K562 (cell line): ENCODE measurements around the gene COX15. TPM values are rescaled to one million over a fixed set of nuclear protein-coding genes. Genes with fewer than 3 reads are reported as not detected.

Source experiments
- ADNP ChIP-seq: fragments of 200-800 bp; sonication (Bioruptor generic); IDR thresholded peaks from 2 replicates; pipeline ENCODE4 v1.6.1; 2016; ENCODE audit warnings: missing genetic modification characterization, missing compliant biosample characterization
- BRD4 ChIP-seq: fragments of 200-600 bp; sonication (generic); IDR thresholded peaks from 2 replicates; pipeline ENCODE4 v1.6.1; 2017; ENCODE audit warnings: inconsistent platforms
- CREM ChIP-seq: IDR thresholded peaks from 2 replicates; pipeline ENCODE4 v1.6.1; 2014; ENCODE audit warnings: antibody characterized with exemption, low read depth
- FOXA1 ChIP-seq: fragments of 450-650 bp; IDR thresholded peaks from 2 replicates; pipeline ENCODE4 v1.6.1; 2016; ENCODE audit warnings: mild to moderate bottlenecking, borderline replicate concordance
- KDM5B ChIP-seq: fragments of 200-600 bp; sonication (generic); IDR thresholded peaks from 2 replicates; pipeline ENCODE4 v1.6.1; 2012; ENCODE audit warnings: low read depth, mild to moderate bottlenecking, moderate library complexity, low read length, control low read depth, inconsistent platforms; ENCODE audit not compliant: insufficient replicate concordance
- NCOA1 ChIP-seq: fragments of 450-650 bp; IDR thresholded peaks from 2 replicates; pipeline ENCODE4 v1.6.1; 2016; ENCODE audit warnings: low read depth
- NCOA2 ChIP-seq, 2 experiments: fragments of 450-650 bp; IDR thresholded peaks; 2 replicates each; pipeline ENCODE4 v1.6.1; 2018; ENCODE audit warnings: mild to moderate bottlenecking in 2 of 2, moderate library complexity in 1 of 2; ENCODE audit not compliant: partially characterized antibody in 2 of 2
- NCOR1 ChIP-seq: fragments of 450-650 bp; IDR thresholded peaks from 2 replicates; pipeline ENCODE4 v1.6.1; 2016; ENCODE audit warnings: mild to moderate bottlenecking, moderate library complexity
- NELFE ChIP-seq: IDR thresholded peaks from 2 replicates; pipeline ENCODE4 v1.6.1; 2011; ENCODE audit warnings: mild to moderate bottlenecking; ENCODE audit not compliant: insufficient read depth, insufficient read length
- NEUROD1 ChIP-seq: fragments of 150-350 bp; IDR thresholded peaks from 2 replicates; pipeline ENCODE4 v1.6.1; 2014; ENCODE audit warnings: borderline replicate concordance, low read length, low read depth; ENCODE audit not compliant: partially characterized antibody
- NR2F6 ChIP-seq: fragments of 450-650 bp; formaldehyde crosslinking; IDR thresholded peaks from 2 replicates; pipeline ENCODE4 v1.4.0; 2020; ENCODE audit warnings: mild to moderate bottlenecking
- SLC30A9 ChIP-seq: fragments of 250-450 bp; sonication (Bioruptor Pico); IDR thresholded peaks from 2 replicates; pipeline ENCODE4 v1.8.0; 2022; ENCODE audit warnings: mild to moderate bottlenecking, moderate library complexity
- TEAD2 ChIP-seq: fragments of 450-650 bp; IDR thresholded peaks from 2 replicates; pipeline ENCODE4 v1.6.1; 2016; ENCODE audit warnings: missing genetic modification characterization, control low read depth, missing compliant biosample characterization
- XRCC5 ChIP-seq: fragments of 200-400 bp; formaldehyde crosslinking; IDR thresholded peaks from 2 replicates; pipeline ENCODE4 v1.6.1; 2017; ENCODE audit warnings: low read depth, mild to moderate bottlenecking, low read length
- ZC3H8 ChIP-seq: fragments of 450-650 bp; IDR thresholded peaks from 2 replicates; pipeline ENCODE4 v1.6.1; 2017
- ZNF217 ChIP-seq: sonication (generic); formaldehyde crosslinking; IDR thresholded peaks from 2 replicates; pipeline ENCODE4 v1.8.0; 2022; ENCODE audit warnings: mild to moderate bottlenecking, missing genetic modification reagents
- ZNF668 ChIP-seq: fragments of 250-450 bp; sonication (Bioruptor Pico); IDR thresholded peaks from 2 replicates; pipeline ENCODE4 v1.8.0; 2022; ENCODE audit warnings: mild to moderate bottlenecking, inconsistent platforms
- ZNF75A ChIP-seq: fragments of 450-650 bp; formaldehyde crosslinking; IDR thresholded peaks from 2 replicates; pipeline ENCODE4 v1.4.0; 2020; ENCODE audit warnings: mild to moderate bottlenecking
- polyA plus RNA-seq, 8 experiments: library from polyadenylated mRNA; depleted of rRNA in 4 of 8; stranded (reverse) in 5 of 8; unstranded in 3 of 8; fragments of >200 nt; fragmentation: Nextera tagmentation in 2 of 8; fragmentation: Illumina TruSeq in 1 of 8; extraction: Ambion mirVana in 2 of 8; extraction: Trizol in 1 of 8; gene quantifications; 2 replicates each; pipeline versions ENCODE4 v1.2.1 to v1.2.3, GENCODE V29; 2011 to 2014; ENCODE audit warnings: inconsistent platforms in 1 of 8, missing spikeins in 1 of 8
- total RNA-seq, 7 experiments: library from RNA; depleted of rRNA in 6 of 7; stranded (reverse); fragments of >200 nt in 6 of 7; fragmentation: Illumina TruSeq in 2 of 7; extraction: Trizol in 2 of 7; gene quantifications; 2 replicates each; pipeline versions ENCODE4 v1.2.1 to v1.2.3, GENCODE V29; 2011 to 2021; ENCODE audit warnings: low replicate concordance in 1 of 7
- TF ChIP-seq, protein P1 (sequence below): fragments of 450-650 bp; IDR thresholded peaks from one replicate; pipeline ENCODE4 v1.6.1; 2018; ENCODE audit warnings: mild to moderate bottlenecking, moderate library complexity; ENCODE audit not compliant: partially characterized antibody
- TF ChIP-seq, protein P2 (sequence below): sonication (generic); formaldehyde crosslinking; IDR thresholded peaks from 2 replicates; pipeline ENCODE4 v1.9.0; 2022; ENCODE audit warnings: mild to moderate bottlenecking, missing genetic modification reagents
- TF ChIP-seq, protein P3 (sequence below), 2 experiments: fragments of 450-650 bp in 1 of 2; IDR thresholded peaks; 2 replicates each; pipeline ENCODE4 v1.6.1; 2011 to 2017; ENCODE audit warnings: low read depth in 2 of 2, antibody characterized with exemption in 1 of 2, borderline replicate concordance in 1 of 2, low read length in 1 of 2, mild to moderate bottlenecking in 1 of 2, mixed read lengths in 1 of 2; ENCODE audit not compliant: control insufficient read depth in 1 of 2
- TF ChIP-seq, protein P4 (sequence below): fragments of 450-650 bp; formaldehyde crosslinking; IDR thresholded peaks from 2 replicates; pipeline ENCODE4 v1.4.0; 2020; ENCODE audit warnings: mild to moderate bottlenecking, moderate library complexity

The COX15 gene
- total and polyA plus RNA-seq, 9 of the 15 experiments (the other 6 are each of a cell fraction or from before 2014, with no cell fraction given): 17.4 to 45.1 (median 23.7) TPM

DNA sequence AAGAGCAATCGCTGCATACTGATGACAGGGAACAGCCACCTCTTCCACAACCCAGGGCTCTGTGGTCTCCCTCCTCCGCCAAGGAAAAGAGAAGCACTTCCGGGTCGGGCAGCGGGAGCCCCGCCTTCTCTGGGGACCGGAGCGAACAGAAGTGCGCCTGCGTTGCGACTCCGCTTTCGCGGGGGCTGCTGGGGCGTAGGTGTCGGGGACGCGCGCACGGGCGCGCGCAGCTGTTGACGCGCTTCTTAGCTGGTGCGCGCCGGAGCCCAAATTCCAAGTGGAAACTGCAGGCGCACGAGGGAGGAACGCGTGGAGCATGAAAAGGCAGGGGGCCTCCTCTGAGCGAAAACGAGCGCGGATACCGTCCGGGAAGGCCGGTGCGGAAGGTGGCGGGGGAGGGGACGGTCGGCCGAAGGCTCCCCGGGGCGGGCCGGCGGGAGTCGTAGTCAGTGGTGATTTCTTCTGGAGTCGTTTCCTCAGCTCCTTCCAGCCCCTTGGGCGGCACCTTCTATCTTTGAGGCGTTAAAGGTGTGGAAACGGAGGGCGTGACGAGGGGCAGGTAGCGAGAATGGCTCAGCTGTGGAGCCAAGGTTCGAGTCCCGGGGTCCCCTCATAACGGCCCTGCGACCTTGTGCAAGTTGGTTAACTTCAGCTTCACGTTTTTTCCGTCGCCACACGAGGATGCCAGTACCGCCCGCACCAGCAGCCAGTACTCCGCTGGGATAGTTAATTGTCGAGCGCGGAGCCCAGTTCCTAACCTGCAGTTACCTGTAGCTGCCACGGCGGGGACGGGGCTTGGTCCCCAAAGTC lies at the start of gene COX15, which contains the start of gene CUTC (continued):
- TF ChIP-seq NCOA2 (IDR thresholded peaks at IDR 0.05; ENCODE audit: partially characterized antibody in 2 of 2): no peak
- no peak for TF ChIP-seq NCOR1
- no peak for TF ChIP-seq NCOA1
- TF ChIP-seq NR2F6 (CRISPR knock-in tag): no peak
- no peak for TF ChIP-seq XRCC5
- TF ChIP-seq SLC30A9 (CRISPR knock-in tag): no peak
- no peak for TF ChIP-seq ZC3H8
- no peak for TF ChIP-seq NEUROD1
- TF ChIP-seq TEAD2 (tag): no peak
- TF ChIP-seq CREM: peak; percentile 39
- TF ChIP-seq BRD4: no peak
- TF ChIP-seq, protein P1, sequence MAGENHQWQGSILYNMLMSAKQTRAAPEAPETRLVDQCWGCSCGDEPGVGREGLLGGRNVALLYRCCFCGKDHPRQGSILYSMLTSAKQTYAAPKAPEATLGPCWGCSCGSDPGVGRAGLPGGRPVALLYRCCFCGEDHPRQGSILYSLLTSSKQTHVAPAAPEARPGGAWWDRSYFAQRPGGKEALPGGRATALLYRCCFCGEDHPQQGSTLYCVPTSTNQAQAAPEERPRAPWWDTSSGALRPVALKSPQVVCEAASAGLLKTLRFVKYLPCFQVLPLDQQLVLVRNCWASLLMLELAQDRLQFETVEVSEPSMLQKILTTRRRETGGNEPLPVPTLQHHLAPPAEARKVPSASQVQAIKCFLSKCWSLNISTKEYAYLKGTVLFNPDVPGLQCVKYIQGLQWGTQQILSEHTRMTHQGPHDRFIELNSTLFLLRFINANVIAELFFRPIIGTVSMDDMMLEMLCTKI: no peak
- TF ChIP-seq KDM5B: peak; percentile 75
- TF ChIP-seq ZNF217 (CRISPR knock-in tag): no peak
- TF ChIP-seq, protein P2, sequence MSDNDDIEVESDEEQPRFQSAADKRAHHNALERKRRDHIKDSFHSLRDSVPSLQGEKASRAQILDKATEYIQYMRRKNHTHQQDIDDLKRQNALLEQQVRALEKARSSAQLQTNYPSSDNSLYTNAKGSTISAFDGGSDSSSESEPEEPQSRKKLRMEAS (CRISPR knock-in tag): peak; percentile 67
- TF ChIP-seq ZNF75A: no peak
- TF ChIP-seq FOXA1: no peak
- no peak for TF ChIP-seq ADNP (tag)
- TF ChIP-seq ZNF668 (CRISPR knock-in tag): no peak
- TF ChIP-seq, protein P3, sequence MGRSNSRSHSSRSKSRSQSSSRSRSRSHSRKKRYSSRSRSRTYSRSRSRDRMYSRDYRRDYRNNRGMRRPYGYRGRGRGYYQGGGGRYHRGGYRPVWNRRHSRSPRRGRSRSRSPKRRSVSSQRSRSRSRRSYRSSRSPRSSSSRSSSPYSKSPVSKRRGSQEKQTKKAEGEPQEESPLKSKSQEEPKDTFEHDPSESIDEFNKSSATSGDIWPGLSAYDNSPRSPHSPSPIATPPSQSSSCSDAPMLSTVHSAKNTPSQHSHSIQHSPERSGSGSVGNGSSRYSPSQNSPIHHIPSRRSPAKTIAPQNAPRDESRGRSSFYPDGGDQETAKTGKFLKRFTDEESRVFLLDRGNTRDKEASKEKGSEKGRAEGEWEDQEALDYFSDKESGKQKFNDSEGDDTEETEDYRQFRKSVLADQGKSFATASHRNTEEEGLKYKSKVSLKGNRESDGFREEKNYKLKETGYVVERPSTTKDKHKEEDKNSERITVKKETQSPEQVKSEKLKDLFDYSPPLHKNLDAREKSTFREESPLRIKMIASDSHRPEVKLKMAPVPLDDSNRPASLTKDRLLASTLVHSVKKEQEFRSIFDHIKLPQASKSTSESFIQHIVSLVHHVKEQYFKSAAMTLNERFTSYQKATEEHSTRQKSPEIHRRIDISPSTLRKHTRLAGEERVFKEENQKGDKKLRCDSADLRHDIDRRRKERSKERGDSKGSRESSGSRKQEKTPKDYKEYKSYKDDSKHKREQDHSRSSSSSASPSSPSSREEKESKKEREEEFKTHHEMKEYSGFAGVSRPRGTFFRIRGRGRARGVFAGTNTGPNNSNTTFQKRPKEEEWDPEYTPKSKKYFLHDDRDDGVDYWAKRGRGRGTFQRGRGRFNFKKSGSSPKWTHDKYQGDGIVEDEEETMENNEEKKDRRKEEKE (IDR thresholded peaks at IDR 0.05; ENCODE audit: borderline replicate concordance in 1 of 2, control insufficient read depth in 1 of 2, low read depth in 2 of 2, low read length in 1 of 2): no peak
- TF ChIP-seq, protein P4, sequence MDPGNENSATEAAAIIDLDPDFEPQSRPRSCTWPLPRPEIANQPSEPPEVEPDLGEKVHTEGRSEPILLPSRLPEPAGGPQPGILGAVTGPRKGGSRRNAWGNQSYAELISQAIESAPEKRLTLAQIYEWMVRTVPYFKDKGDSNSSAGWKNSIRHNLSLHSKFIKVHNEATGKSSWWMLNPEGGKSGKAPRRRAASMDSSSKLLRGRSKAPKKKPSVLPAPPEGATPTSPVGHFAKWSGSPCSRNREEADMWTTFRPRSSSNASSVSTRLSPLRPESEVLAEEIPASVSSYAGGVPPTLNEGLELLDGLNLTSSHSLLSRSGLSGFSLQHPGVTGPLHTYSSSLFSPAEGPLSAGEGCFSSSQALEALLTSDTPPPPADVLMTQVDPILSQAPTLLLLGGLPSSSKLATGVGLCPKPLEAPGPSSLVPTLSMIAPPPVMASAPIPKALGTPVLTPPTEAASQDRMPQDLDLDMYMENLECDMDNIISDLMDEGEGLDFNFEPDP: no peak
- no peak for TF ChIP-seq NELFE
